GM12891 (cell line): ENCODE data around the gene SCN4A.
"Not testable (repeated sequence)": the region's sequence is repeated elsewhere in the genome, so short reads cannot be mapped to it uniquely, and the experiment has no call there.

Experiments
- DNase-seq: peaks from one replicate; pipeline ENCODE4 v3.0.0; 2011; ENCODE audit warnings: low spot score; ENCODE audit not compliant: insufficient read length
- FAIRE-seq: peaks from 2 replicates; lab custom pipeline; 2011; peaks lifted over from hg19 to GRCh38; lab: Jason Lieb, UNC
- PAX5 ChIP-seq: IDR thresholded peaks from 2 replicates; pipeline ENCODE4 v1.6.1; 2011; ENCODE audit warnings: low read length, moderate library complexity, mild to moderate bottlenecking; ENCODE audit not compliant: insufficient read depth, severe bottlenecking
- POLR2A ChIP-seq: IDR thresholded peaks from 2 replicates; pipeline ENCODE4 v1.6.1; 2011; ENCODE audit warnings: low read depth, low read length, control low read depth
- POLR2AphosphoS5 ChIP-seq: IDR thresholded peaks from 2 replicates; pipeline ENCODE4 v1.6.1; 2011; ENCODE audit warnings: low read depth, low read length, control low read depth
- POU2F2 ChIP-seq: IDR thresholded peaks from 2 replicates; pipeline ENCODE4 v1.6.1; 2011; ENCODE audit warnings: low read depth, mild to moderate bottlenecking, control low read depth, low read length, moderate library complexity
- SPI1 ChIP-seq: IDR thresholded peaks from 2 replicates; pipeline ENCODE4 v1.6.1; 2011; ENCODE audit warnings: low read depth, low read length, control low read depth
- TAF1 ChIP-seq: IDR thresholded peaks from 2 replicates; pipeline ENCODE4 v1.6.1; 2011; ENCODE audit warnings: low read depth, low read length, control low read depth

The SCN4A gene

GRCh38 chr17:63929860-63930766, 42.6 kb downstream of the SCN4A start:
- TF ChIP-seq TAF1 = no peak
- TF ChIP-seq SPI1 = no peak
- TF ChIP-seq POLR2AphosphoS5 = no peak
- TF ChIP-seq POLR2A = no peak
- no peak for TF ChIP-seq POU2F2
- no peak for TF ChIP-seq PAX5
- FAIRE-seq (peak; percentile 84), DNase-seq (no peak)

GRCh38 chr17:63928966-63929695, 43.6 kb downstream of the SCN4A start:
- no peak for TF ChIP-seq POU2F2
- TF ChIP-seq PAX5 = no peak
- TF ChIP-seq SPI1 = no peak
- no peak for TF ChIP-seq TAF1
- no peak for TF ChIP-seq POLR2AphosphoS5
- TF ChIP-seq POLR2A = no peak
- FAIRE-seq (no peak), DNase-seq (no peak)

GRCh38 chr17:63928172-63928666, 44.5 kb downstream of the SCN4A start:
- DNase-seq (no peak), FAIRE-seq (peak; percentile 50)
- TF ChIP-seq TAF1 (no peak), POLR2A (no peak), PAX5 (no peak), POU2F2 (no peak), POLR2AphosphoS5 (no peak), SPI1 (no peak)

GRCh38 chr17:63927464-63928171, 45.1 kb downstream of the SCN4A start:
- no peak for DNase-seq
- FAIRE-seq = peak; percentile 87
- peak; percentile 79; the same call in 1 of the 2 replicates for TF ChIP-seq POU2F2
- TF ChIP-seq POLR2A = no peak

- DNase-seq = no peak
- TF ChIP-seq POLR2A = no peak
- TF ChIP-seq SPI1 = no peak
- no peak for TF ChIP-seq PAX5
- TF ChIP-seq POU2F2 = no peak
- TF ChIP-seq POLR2AphosphoS5 = no peak
- no peak for TF ChIP-seq TAF1
- no peak for FAIRE-seq
Observed at GRCh38 chr17:63926164-63926563, 46.6 kb downstream of the SCN4A start.

- DNase-seq = no peak
- TF ChIP-seq SPI1 = peak; percentile 52
- no peak for TF ChIP-seq TAF1
- TF ChIP-seq POLR2AphosphoS5 = no peak
- FAIRE-seq = peak; percentile 5
Observed at GRCh38 chr17:63925615-63926014, 47.1 kb downstream of the SCN4A start.

- TF ChIP-seq SPI1 = peak; percentile 86
- peak; percentile 91 for FAIRE-seq
- not testable (repeated sequence) for DNase-seq
Observed at GRCh38 chr17:63922402-63922801, 50.3 kb downstream of the SCN4A start.

GRCh38 chr17:63920779-63921178, 51.9 kb downstream of the SCN4A start:
- FAIRE-seq, DNase-seq: not testable (repeated sequence)

GRCh38 chr17:63920050-63920449, 52.7 kb downstream of the SCN4A start:
- DNase-seq, FAIRE-seq: not testable (repeated sequence)

- DNase-seq (peak; percentile 69), FAIRE-seq (peak; percentile 59)
- TF ChIP-seq POLR2AphosphoS5 = no peak
- 0 out of 2 replicates have a peak, but pooled peaks have one; percentile 7 for TF ChIP-seq SPI1
Observed at GRCh38 chr17:63919311-63919723, 53.4 kb downstream of the SCN4A start.

GRCh38 chr17:63918789-63919305, 53.9 kb downstream of the SCN4A start, which contains the start of gene GH1:
TSS of gene GH1 (minus strand) at chr17:63918839. CDS start at chr17:63918776, 63 bp downstream.
- not testable (repeated sequence) for DNase-seq, FAIRE-seq
